GM12891 (cell line): ENCODE measurements around the gene TWF1.

Experiments
- POLR2A ChIP-seq: IDR thresholded peaks from 2 replicates; pipeline ENCODE4 v1.6.1; 2011; ENCODE audit warnings: low read depth, low read length, control low read depth
- POLR2AphosphoS5 ChIP-seq: IDR thresholded peaks from 2 replicates; pipeline ENCODE4 v1.6.1; 2011; ENCODE audit warnings: low read depth, low read length, control low read depth
- SPI1 ChIP-seq: IDR thresholded peaks from 2 replicates; pipeline ENCODE4 v1.6.1; 2011; ENCODE audit warnings: low read depth, low read length, control low read depth
- TAF1 ChIP-seq: IDR thresholded peaks from 2 replicates; pipeline ENCODE4 v1.6.1; 2011; ENCODE audit warnings: low read depth, low read length, control low read depth

- TF ChIP-seq POLR2A, result no peak
- no peak for TF ChIP-seq SPI1
- TF ChIP-seq TAF1, result no peak
- no peak for TF ChIP-seq POLR2AphosphoS5
Observed at GRCh38 chr12:43760396-43760795, 45.7 kb downstream of the TWF1 start.
